ENCODE data around the gene SIK3.

Gene SIK3

GRCh38 chr11:116868066-116868465 lies 230.2 kb downstream of the SIK3 start:
- in situ Hi-C loops (cut with MboI; ENCODE audit: low pct_unique_long_range_greater_than_20kb, low sequenced_read_pairs, unreplicated experiment): no loop called here
- TF ChIP-seq CTCF (IDR thresholded peaks at IDR 0.05; ENCODE audit: extremely low read depth, insufficient read depth, missing control alignments): no peak
- DNase-seq (ENCODE audit: low spot score): no peak

DNA sequence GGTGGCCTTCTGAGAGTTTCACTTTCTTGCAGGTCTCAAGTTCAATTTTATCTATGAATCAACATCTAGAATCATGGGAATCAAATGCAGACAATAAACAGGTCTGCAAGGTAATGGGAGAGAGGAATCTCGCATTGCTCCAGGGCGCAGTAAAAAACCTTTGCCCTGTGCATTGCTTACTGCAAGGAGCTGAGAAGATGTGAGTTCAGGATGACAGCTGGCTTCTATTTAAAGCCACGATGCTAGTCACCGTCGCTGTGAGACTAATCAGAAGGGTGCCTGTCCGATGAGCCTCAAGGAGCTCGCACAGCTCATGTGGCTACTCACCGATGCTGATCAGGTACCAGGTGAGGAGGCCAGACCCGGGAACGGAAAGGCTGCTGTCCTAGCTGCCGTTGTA lies 230.6 kb downstream of the SIK3 start:
- in situ Hi-C loops (cut with MboI; ENCODE audit: low pct_unique_long_range_greater_than_20kb, low sequenced_read_pairs, unreplicated experiment): no loop called here
- no peak for TF ChIP-seq CTCF (IDR thresholded peaks at IDR 0.05; ENCODE audit: extremely low read depth, insufficient read depth, missing control alignments)

DNA sequence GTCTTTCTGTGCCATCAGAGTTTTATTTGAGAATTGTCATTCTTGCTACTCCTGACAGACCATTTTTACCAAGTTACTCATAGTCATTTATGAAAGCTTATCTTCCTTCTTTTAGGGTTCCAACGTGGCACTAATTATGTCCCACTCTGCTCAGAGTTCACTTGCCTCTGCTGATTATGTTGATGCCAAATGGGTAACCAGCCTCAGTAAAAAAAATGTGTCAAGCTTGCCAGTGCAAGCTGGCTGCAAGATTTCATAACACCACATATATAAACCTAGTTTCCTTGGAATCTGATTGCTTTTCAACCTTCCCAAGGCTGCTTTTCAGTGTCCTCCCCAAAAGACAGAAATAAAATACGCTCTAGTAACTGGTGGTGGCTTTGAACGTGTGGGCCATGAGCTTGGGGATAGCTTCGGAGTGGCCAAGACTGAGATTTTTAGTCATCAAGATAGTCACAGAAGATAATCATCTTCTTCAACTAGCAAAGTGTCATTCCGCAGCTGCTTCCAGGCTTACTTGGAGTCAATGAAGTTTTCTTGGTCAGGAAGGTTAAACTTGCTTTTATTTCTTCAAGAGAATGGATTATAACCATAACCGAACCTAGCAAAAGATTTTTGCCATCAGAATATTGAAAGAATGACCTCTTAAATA lies 231.3 kb downstream of the SIK3 start:
- DNase-seq (ENCODE audit: low spot score): no peak
- no peak for TF ChIP-seq CTCF (IDR thresholded peaks at IDR 0.05; ENCODE audit: extremely low read depth, insufficient read depth, missing control alignments)
- in situ Hi-C loops (cut with MboI; ENCODE audit: low pct_unique_long_range_greater_than_20kb, low sequenced_read_pairs, unreplicated experiment): no loop called here

More for the DNA sequence above, 230.6 kb downstream of the SIK3 start:
- DNase-seq (ENCODE audit: low spot score): no peak

- no peak for DNase-seq (ENCODE audit: low spot score)
- in situ Hi-C loops (cut with MboI; ENCODE audit: low pct_unique_long_range_greater_than_20kb, low sequenced_read_pairs, unreplicated experiment): no loop called here
- TF ChIP-seq CTCF (IDR thresholded peaks at IDR 0.05; ENCODE audit: extremely low read depth, insufficient read depth, missing control alignments): no peak
Measured at GRCh38 chr11:116865696-116866095, 232.5 kb downstream of the SIK3 start.

DNA sequence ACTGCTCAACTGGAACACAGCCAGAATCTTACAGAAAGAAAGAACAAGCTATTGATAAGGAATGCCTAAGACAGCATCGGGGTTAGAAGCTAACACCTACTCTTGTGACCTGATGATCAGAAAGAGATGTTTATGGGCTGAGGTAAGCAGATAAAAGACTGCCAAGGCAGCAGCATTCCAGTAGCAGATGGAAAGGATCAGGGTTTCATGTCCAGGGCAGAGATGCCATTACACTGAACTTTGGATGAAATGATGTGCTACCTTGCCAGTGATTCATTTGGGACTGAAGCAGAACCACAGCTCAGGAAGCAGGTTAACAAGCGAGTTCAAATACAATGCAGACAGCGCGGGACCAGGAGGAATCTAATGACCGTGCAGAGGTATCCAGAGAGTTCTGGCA lies 233.7 kb downstream of the SIK3 start:
- DNase-seq (ENCODE audit: low spot score): no peak
- in situ Hi-C loops (cut with MboI; ENCODE audit: low pct_unique_long_range_greater_than_20kb, low sequenced_read_pairs, unreplicated experiment): no loop called here
- no peak for TF ChIP-seq CTCF (IDR thresholded peaks at IDR 0.05; ENCODE audit: extremely low read depth, insufficient read depth, missing control alignments)

DNA sequence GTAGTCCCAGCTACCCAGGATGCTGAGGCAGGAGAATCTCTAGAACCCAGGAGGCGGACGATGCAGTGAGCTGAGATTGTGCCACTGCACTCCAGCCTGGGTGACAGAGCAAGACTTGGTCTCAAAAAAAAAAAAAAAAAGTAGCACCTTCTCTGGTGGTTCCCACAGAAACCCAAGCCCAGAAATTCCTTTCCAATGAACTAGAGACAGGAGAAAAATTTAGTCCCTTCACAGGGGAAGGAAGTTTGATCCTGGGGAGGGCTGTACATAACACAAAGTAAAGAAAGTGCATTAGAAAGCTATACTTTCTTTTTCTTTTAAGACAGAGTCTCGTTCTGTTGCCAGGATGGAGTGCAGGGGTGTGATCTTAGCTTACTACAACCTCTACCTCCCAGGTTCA lies 235.3 kb downstream of the SIK3 start:
- in situ Hi-C loops (cut with MboI; ENCODE audit: low pct_unique_long_range_greater_than_20kb, low sequenced_read_pairs, unreplicated experiment): no loop called here
- no peak for TF ChIP-seq CTCF (IDR thresholded peaks at IDR 0.05; ENCODE audit: extremely low read depth, insufficient read depth, missing control alignments)
- no peak for DNase-seq (ENCODE audit: low spot score)

Measured in GM13977 (cell line).